ENCODE results near the gene STX1A.

Gene STX1A

GRCh38 chr7:73706126-73707044, 13.1 kb downstream of the STX1A start:
- no peak for DNase-seq

DNA sequence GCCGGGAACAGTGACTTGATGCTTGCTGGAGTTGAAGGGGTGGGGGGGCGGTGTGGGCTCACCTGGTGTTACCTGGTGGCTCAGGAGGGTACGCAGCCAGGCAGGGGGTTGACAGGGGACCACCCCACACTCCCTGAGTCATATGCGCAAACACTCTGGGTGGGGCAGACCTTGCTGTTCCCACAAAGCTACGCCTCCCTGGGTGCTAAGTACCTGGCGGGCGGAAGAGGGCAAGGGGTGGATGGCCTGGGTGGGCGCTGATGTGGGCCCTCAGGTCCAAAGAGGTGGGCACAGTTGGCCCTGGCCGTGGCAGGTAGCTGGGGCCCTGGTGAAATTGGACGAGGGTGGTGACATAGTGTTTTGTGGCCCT, 13.9 kb downstream of the STX1A start:
- DNase-seq, result no peak

DNA sequence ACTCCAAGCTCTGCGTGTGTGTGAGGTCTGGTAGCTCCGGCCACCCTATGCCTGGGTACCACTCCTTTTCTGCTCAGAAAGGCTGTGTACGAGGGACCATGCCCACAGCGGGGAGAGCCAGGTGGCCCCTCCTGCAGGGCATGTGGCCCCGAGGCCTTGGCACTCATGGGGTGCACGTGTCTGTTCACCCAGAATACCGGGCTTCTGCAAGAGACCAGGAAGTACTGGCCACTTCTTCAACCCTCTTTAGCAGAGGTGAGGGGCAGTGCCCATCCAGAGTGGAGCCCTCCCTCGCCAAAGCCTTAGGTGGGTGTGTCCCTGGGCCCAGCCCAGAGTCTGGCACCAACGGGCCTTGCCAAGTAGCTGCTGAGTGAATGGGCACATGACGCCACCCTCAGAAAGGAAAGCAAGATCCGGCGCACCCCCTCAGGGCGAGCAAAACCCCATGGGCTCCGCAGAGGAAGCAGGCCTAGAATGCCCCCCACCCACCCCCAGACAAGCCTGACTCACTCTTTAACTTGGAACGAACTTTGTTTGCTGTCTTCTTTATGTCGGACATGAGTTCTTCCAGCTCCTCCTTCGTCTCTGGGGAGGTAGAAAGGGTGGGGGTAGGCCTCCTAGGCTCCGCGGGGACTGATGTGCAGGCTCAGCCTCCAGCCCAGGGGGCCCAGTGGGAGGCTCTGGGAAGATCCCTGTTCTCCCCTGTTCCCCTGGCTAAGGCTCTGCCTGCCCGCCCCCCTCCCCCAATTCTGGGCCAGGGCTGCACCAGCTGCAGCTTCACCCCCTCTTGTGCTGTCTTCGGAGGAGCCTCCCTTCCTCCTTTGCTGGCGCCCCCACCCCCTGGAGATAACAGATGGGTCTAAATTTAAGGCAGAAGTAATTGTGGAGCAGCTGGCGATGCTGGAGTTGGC, 14.6 kb downstream of the STX1A start:
- no peak for DNase-seq

DNA sequence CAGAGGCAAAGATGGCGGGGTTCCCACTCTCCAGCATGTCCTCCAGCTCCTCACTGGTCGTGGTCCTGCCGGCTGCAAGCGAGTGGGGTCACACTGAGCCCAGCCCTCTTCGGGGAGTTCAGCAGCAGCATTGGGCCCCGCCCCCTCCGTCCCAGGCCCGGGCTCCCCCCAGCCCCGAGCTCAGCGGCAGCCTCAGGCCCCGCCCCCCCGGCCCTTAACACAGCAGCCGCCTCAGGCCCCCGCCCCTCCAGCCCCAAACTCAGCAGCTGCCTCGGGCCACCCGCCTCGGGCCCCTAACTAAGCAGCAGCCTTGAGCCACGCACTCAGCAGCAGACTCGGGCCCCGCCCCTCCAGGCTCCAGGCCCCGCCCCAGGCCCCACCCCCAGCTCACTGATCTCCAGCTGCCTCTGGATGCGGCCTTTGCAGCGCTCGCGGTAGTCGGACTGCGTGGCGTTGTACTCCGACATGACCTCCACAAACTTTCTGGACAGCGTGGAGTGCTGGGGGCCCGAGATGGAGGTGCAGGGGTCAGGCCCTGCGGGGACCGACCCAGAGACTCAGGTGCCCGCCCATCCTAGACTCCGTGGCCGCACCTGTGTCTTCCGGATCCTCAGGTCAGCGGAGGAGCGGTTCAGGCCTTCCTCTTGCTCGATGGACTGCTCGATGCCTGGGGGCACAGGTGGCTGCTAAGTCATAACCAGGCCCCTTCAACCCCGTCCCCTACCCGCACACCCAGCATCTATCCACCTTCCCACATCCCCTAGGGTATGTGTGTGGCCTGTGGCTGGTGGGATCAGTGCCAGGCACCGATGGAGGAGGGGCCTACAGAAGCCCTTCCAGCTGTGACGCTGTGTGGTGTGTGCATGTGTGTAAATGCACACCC, 15.5 kb downstream of the STX1A start:
- DNase-seq, result peak; percentile 31

DNA sequence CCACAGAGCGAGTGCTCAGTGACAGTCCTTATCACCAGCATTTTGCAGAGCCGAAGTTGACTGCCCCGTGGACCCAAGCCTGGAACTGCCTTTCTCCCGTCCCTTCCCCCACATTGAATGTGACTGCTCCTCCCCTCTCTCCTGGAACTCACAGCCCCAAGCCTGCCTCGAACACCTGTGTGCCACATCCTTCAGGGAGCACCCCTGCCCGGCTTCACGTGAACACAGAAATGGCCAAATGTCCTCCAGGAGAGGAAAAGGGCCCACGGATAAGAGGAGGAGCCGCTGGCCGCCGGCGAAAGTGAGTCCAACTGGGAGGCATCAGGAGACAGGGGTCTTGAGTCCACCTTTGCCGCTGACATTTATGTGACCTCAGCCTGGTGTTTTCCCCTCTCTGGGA, 16.2 kb downstream of the STX1A start:
- no peak for DNase-seq

DNA sequence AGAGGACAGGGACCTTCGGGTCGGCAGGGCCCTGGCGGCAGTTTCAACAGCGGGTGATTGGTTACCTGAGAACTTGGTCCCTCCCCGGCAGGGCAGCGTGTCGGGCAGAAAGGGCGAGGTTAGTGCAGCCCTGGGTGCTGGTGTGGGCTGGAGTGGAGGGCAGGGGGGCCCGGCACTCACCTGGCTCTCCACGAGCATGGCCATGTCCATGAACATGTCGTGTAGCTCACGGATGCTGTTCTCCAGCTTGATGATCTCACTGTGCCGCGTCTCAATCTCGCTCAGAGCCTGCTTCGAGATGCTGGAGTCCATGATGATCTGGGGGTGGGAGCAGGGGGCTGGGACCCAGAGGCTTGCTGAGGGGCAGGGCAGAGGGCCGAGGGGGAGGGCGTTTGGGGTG, 16.8 kb downstream of the STX1A start:
- DNase-seq, result no peak

GRCh38 chr7:73702226-73702625, 17.2 kb downstream of the STX1A start:
- no peak for DNase-seq

DNA sequence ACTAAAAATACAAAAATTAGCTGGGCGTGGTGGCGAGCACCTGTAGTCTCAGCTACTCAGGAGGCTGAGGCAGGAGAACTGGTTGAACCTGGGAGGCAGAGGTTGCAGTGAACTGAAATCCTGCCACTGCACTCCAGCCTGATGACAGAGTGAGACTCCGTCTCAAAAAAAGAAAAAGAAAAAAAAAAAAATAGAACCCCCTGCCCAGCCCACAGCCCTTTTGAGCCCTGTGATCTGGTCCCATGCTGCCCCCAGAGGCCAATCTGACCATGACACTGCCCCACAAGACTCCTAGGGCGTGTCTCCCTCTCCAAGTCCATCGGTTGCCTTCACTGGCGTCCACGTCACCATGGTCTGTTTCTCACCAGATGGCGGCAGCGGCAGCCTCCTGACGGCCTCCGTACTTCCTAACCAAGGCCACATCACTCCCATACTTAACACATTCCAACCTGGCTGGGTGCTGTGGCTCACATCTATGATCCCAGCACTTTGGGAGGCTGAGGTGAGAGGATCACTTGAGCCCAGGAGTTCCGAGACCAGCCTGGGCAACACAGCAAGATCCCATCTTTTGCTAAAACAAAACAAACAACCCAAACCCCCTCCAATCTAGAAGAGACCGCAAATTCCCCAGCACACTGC, 18.0 kb downstream of the STX1A start:
- DNase-seq, result no peak

DNA sequence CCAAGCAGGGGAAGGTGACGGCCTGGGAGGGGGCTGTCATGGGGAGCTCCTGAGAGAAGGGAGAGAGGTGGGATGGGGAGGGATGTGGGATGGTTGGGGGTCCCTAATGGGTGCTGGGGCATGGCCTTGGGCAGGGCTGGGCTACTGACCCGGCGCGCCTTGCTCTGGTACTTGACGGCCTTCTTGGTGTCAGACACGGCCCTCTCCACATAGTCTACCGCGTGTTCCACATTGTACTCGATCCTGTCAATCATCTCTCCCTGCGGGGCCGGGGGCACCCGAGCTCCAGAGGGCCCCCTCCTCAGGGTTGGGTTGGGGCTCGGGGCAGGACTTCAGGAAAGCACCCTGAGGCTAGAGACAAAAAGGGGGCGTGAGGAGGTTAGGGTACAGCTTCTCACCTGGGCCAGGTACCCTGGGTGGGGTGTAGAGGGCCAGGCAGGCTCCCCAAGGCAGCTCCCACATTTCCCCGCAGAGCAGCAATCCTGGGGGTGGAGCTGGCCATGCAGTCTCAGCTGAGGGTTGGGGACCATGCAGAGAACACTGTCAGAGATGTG, 18.8 kb downstream of the STX1A start:
- no peak for DNase-seq

DNA sequence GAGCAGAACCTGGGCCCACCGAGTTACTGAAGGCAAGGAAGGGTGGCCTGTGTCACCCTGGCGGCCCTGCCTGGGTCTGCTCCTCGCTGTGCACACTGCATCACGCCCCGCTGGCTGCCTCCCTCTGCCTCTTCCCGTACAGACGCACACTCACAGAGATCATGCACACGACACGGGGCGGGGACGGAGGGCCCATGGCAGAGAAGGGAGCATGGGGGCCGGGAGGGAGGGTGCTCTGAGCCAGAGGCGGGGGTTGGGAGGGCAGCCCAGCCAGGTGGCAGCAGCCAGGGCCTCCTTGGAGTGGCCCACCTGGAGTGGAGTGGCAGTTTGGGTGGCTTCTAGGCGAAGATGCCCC, 19.4 kb downstream of the STX1A start:
- no peak for DNase-seq

- no peak for DNase-seq
Observed at GRCh38 chr7:73699370-73700068, 19.9 kb downstream of the STX1A start.

- DNase-seq, result no peak
Observed at GRCh38 chr7:73698410-73698809, 21.1 kb downstream of the STX1A start.

DNA sequence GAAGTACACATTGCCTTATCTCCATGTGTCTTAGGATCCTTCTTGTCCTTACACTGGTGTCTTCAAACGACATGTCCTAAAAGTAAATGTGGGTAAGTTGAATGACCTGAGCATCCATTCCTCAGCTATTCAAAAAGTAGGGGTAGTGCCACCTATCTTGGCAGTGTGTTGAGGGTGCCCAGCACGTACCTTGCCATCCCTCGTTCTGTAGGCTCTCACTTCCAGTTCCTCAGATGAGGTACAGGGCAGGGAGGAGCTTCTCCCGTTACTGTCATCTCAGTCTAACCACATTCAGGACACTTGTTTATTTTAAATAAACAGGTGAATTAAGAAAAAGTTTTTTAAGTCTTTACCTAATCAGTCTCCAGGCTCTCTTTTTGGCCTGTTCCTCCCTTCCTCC, 23.1 kb downstream of the STX1A start:
- no peak for DNase-seq

DNA sequence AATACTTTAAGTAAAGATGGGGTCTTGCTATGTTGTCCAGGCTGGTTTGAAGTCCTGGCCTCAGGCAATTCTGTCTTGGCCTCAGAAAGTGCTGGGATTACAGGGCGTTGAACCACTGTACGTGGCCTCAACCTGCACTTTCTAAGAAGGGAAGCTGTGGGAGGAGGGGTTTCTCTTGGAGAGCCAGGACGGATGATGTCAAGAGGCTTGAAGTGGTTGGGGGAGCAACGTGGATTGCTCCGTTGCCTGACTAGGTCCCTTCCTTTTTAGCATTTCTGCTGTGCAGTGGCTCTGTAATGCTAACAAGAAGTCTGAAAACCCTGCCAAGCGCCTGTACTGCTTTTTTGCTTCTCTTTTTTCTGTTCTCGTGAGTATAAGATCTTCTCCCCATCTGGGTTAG, 28.8 kb downstream of the STX1A start:
- DNase-seq, result no peak

DNA sequence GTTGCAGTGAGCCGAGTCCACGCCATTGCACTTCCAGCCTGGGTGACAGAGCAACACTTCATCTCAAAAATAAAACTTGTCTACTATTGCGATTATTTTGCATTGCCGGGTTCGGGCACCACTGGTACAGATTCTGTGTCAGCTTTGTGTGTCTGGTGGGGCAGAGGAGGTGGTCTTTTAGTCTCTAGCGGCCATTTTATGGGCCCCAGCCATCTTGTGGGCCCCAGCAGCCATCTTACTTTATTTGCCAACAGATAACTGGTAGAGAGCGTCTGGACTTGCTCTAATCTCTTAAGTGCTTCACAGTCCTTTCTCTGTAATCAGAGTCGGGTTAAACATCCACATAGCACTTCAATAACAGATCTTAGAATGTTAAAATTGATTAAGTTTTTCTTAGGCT, 31.2 kb downstream of the STX1A start:
- DNase-seq, result no peak

- no peak for DNase-seq
Observed at GRCh38 chr7:73685311-73685710, 34.2 kb downstream of the STX1A start.

DNA sequence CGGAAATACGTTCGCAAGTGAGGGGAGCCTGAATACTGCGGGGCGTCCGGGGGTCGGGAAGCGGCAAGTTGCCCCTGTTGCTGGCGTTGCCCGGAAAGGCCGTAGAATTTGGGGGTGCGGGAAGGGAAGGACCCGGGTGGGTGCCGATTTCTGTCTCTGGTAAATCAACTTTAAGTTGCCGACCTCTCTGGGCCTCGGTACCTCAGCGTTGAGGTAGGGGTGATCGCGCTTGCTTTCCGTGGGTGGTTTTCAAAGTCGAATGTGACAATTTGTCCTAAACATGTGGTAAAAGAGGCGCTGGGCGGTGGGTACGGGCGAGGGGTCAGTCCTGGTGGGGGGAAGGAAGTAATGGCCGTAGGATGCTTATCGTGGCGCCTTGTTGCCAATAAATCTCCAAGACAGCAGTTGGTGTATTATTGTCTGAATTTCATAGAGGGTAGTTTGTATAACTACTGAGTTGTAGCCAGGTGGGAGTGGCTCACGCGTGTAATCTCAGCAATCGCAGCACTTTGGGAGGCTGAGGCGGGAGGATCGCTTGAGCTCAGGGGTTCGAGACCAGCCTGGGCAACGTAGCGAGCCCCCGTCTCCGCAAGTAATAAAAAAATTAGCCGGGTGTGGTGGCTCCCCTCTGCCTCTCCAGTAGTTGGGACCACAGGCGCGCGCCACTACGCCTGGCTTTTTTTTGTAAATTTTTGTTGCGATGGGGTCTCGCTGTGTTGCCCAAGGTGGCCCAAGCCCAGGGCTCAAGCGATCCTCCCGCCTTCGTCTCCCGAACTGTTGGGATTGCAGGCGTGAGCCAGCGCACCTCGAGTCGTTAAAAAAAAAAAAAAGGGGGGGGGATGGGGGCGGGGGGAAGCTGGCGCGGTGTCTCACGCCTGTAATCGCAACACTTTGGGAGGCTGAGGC, 35.4 kb downstream of the STX1A start:
- DNase-seq, result no peak

- peak; percentile 97 for DNase-seq
Observed at GRCh38 chr7:73683056-73683787, 36.2 kb downstream of the STX1A start, which contains the start of the genes BUD23 and DNAJC30. TSS of gene BUD23 (plus strand) at chr7:73683597. CDS start at chr7:73683626, 29 bp downstream. TSS of gene DNAJC30 (minus strand) at chr7:73683453. CDS start at chr7:73683423, 30 bp downstream.

- DNase-seq, result no peak
Observed at GRCh38 chr7:73682745-73683055, 36.8 kb downstream of the STX1A start.

- DNase-seq, result no peak
Observed at GRCh38 chr7:73681031-73681430, 38.4 kb downstream of the STX1A start.

Measured in effector CD8-positive, alpha-beta T cell (primary cell).